AG09319 (cell line): ENCODE results near the gene ACIN1.

Experiments used
- DNase-seq: peaks from one replicate; pipeline ENCODE4 v3.0.0-alpha.2; 2010; ENCODE audit warnings: low read depth; ENCODE audit errors: extremely low read depth
- TF ChIP-seq, protein P1 (sequence below): IDR thresholded peaks from 2 replicates; pipeline ENCODE4 v1.5.1; 2011; ENCODE audit warnings: low read depth, mild to moderate bottlenecking, inconsistent platforms, low read length, moderate library complexity

ACIN1 gene

DNA sequence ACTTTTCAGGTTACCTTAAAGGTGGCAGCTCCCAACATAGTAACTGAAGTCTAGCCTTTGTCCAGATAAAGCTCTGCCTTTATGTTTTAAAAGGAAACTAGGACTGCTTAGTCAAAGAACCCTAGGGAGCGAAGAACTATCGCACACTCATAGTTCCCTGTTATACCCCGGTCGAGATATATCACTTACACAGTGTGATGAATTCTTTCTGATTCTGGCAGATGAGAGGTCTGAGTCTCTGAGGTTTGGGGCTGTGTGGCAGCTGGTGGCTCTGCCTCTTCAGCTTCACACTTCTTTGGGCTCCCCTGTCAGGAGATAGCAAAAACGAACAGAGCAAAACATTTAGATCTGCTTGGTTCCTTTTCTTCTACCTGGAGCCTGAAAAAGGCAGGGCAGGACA lies 17.0 kb downstream of the ACIN1 start:
- DNase-seq: no peak
- TF ChIP-seq, protein P1, sequence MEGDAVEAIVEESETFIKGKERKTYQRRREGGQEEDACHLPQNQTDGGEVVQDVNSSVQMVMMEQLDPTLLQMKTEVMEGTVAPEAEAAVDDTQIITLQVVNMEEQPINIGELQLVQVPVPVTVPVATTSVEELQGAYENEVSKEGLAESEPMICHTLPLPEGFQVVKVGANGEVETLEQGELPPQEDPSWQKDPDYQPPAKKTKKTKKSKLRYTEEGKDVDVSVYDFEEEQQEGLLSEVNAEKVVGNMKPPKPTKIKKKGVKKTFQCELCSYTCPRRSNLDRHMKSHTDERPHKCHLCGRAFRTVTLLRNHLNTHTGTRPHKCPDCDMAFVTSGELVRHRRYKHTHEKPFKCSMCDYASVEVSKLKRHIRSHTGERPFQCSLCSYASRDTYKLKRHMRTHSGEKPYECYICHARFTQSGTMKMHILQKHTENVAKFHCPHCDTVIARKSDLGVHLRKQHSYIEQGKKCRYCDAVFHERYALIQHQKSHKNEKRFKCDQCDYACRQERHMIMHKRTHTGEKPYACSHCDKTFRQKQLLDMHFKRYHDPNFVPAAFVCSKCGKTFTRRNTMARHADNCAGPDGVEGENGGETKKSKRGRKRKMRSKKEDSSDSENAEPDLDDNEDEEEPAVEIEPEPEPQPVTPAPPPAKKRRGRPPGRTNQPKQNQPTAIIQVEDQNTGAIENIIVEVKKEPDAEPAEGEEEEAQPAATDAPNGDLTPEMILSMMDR: no peak

DNA sequence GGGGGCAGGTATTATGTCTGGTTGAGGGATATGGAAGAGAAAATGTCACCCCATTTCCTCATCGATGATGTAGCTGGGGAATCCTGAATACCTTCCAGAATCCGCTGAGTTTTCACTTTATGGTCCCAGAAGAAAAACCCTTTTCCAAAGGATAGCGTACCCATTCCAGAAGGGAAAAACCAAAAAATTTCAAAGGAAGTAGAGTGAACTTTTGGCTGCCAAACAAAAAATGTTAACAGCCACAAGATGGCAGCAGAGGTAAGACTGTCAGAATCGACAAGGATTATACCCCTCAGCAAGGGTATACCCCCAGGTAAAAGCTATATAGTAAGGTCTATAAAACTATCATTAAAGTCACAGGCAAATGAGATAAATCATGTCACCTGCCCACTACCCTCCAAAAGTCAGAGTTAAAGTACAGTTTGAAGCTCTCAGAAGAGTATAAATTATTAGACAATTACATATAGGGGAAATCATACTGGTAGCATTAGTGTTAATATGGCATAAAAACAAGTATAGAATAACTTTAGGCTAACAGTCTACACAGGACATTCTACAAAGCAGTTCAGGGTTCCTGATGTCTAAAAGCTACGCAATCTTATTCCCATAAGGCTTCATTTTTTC lies 18.0 kb downstream of the ACIN1 start:
- TF ChIP-seq, protein P1: peak; percentile 69
- DNase-seq: no peak

DNA sequence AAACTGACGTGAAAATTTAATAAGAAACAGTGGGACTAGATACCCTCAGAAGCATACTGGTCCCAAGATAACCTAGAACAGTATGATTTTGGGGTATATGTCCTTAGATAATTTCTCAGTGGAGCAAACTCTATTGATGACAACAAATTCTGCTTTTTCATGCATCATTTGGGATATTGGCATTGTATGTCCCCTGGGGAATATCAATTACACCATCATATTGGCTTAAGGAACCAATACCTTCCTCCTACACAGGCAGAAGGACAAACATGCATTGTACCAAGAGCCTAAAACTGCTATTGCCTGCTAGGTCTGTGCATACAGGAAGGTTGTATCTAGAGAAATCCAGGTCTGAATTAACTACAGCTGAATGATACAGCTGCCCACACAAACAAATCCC lies 20.0 kb downstream of the ACIN1 start:
- TF ChIP-seq, protein P1: no peak
- DNase-seq: no peak

DNA sequence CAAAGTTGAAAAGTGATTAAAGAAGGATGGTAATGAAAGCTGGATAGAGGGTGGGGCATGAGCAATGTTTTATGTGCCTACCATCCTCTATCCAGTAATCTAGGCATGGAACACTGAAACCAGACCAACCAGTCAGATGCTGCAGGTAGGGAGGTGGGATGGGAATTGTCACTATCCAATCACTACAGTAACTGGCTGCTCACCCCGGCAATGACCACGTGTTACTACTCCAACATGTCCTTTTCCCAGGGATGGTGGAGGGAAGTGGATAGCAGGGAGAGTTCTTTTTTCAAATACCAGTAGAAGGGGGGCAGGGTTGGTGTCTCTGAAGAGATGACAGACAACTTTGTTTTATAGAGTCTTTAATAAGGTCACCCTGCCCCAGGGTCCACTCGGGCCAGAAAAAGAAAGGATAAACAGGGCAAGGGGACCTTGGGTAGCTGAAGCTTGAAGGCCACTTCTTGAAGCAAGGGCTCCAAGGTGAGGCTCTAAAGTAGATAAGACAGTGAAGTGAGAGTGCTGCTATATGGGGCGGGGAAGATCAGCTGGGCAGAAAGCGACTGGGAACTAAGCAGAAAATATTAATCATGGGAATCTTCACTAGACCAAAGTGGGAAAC lies 22.9 kb downstream of the ACIN1 start:
- TF ChIP-seq, protein P1: no peak

DNA sequence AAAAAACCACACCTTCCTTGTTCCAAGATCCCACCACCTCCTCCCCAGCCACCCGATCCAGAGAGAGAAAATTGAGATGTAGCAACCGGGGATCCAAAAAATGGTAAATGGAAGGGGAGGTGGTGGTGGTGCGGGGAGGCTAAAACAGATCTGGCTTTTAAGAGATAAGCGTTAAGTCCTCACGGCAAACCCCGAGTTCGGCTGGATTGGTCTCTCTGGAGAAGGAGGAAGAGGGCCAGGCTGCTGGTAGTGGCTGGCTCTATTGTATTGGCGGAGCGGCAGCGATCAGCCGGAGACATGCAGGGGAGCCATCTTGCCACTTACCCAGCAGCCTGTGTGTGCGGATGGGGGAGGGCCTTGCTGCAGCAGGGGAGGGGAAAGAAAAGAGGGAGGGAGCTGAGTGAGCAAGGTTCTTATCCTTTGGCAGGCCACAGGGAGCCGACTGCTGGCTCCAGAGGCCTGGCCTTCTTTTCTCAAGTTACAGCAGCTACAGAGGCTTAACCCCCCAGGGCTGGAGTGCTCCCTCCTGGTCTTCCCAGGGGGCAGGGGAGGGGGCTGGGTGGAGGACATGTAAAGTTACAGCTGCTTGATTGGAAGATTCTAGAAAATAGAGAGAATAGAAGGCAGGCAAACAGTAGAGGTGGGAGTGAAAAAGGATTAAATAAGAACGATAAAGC lies 23.6 kb downstream of the ACIN1 start:
- TF ChIP-seq, protein P1: no peak; the same call in 1 of the 2 replicates
- DNase-seq: peak; percentile 91

More for the DNA sequence above, 22.9 kb downstream of the ACIN1 start:
- DNase-seq: no peak

DNA sequence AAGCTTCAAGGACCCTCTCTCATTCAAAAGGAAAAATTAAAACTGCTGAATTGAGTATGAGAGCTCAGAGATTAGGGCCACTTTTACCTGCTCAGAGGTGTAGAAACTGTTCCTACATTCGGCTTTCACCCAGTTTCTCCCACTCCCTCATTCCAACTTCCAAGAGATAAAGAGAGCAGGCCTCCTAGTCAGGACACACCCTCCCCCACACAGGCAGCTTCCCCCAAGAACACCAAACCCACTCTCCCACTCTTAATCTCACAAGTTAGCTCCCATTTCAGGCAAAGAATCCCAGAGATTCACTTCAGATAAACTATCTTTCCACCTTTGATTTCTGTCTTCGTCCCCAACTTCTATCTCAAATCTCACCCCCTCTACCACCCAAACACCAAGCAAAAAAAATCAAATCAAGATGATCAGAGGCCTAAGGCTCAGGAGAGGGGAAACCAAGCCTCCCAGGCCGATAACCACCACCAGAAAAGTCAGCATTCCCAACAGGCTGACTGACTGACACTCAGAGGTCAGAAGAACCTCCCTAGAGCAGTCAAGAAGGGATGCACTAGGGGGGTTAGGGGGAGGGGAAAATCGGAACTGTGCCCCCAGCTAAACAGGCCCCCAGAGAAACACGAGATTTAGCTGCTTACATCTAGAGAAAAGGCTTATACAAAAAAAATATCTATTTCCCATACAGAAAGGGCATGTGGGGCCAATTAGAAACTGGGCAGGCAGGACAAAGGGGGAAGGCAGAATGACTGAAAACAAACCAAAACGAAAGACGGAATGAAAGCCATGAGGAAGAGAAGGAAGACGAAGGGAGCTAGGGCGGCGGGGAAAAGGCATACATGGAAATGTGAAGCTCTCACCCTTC lies 24.4 kb downstream of the ACIN1 start:
- DNase-seq: no peak
- TF ChIP-seq, protein P1: no peak
